GM10266 (cell line): ENCODE measurements around the gene RAB10.

Experiments
- DNase-seq: peaks from one replicate; pipeline ENCODE4 v3.0.0; 2012; ENCODE audit errors: extremely low spot score
- CTCF ChIP-seq: IDR thresholded peaks from 2 replicates; pipeline ENCODE4 v1.5.1; 2012; ENCODE audit warnings: mild to moderate bottlenecking, low read depth; ENCODE audit not compliant: control insufficient read depth, insufficient read depth; ENCODE audit errors: missing control alignments

Gene RAB10

GRCh38 chr2:26141145-26141769 is 107.4 kb downstream of the RAB10 start:
- no peak for DNase-seq

GRCh38 chr2:26144031-26144430 is 110.1 kb downstream of the RAB10 start:
- TF ChIP-seq CTCF: no peak
- DNase-seq: no peak

More at GRCh38 chr2:26141145-26141769, 107.4 kb downstream of the RAB10 start:
- TF ChIP-seq CTCF: no peak

GRCh38 chr2:26144953-26145680 is 111.2 kb downstream of the RAB10 start:
- peak; percentile 74 for DNase-seq
- peak; percentile 79 for TF ChIP-seq CTCF

- TF ChIP-seq CTCF: no peak
- no peak for DNase-seq
Measured at GRCh38 chr2:26148501-26148900, 114.6 kb downstream of the RAB10 start.

- no peak for TF ChIP-seq CTCF
- no peak for DNase-seq
Measured at GRCh38 chr2:26150243-26150642, 116.4 kb downstream of the RAB10 start.

- no peak for DNase-seq
- TF ChIP-seq CTCF: no peak
Measured at GRCh38 chr2:26157580-26157979, 123.7 kb downstream of the RAB10 start.

- no peak for TF ChIP-seq CTCF
- DNase-seq: no peak
Measured at GRCh38 chr2:26161926-26162325, 128.0 kb downstream of the RAB10 start.
